Epithelial cell of proximal tubule (primary cell): Measurements from ENCODE around the gene TRAK1. TPM values are rescaled to one million over a fixed set of nuclear protein-coding genes. Genes with fewer than 3 reads are reported as not detected.
A peak's percentile ranks its signal among the peaks of the same experiment; 100 is the strongest.

ENCODE experiments used
- DNase-seq: peaks from one replicate; pipeline ENCODE4 v3.0.0-alpha.2; 2011; ENCODE audit warnings: low read depth
- H3K4me3 ChIP-seq: 2 replicates; pipeline ENCODE4 v1.5.1; 2011; ENCODE audit warnings: low read depth, mild to moderate bottlenecking, low read length
- total RNA-seq: library from RNA; depleted of rRNA; stranded (reverse); fragments of >200 nt; gene quantifications from 2 replicates; pipeline ENCODE4 v1.2.3, GENCODE V29; 2015
- TF ChIP-seq, protein P1 (sequence below): conservative IDR thresholded peaks from 2 replicates; pipeline ENCODE4 v1.5.1; 2012; ENCODE audit warnings: low read depth, mild to moderate bottlenecking, low read length

TRAK1 gene
- total RNA-seq, 1 donor from 2014 or later: 22.4 TPM

DNA sequence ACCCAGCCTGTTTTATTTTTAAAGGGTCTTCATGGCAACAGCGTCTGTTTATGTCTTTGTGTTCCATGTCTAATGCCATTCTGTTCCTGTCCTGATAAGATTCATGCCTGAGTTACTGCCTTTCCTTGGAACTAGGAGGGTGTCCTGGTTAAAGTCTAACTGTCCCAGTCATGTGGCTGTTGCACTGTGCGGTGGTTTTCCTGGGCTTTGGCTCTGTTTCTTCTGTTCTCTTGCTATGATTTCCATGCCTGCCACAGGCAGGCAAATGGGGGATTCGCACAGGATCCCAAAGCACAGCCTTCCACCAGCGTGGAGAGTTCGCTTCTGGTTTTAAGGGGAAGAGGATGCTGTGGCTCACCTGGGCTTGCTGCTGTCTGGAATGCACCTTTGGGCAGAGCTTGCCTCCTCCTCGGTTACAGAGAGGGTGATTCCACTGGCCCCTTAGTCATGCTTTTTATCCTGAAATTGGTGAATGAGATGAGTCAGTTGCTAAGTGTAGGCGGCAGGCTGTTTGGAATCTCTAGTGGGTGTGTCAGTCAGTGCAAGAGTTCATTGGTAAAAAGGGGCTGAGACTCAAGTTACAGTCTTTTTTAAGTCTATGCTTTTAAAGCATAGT is 88.1 kb downstream of the TRAK1 start:
- DNase-seq: peak; percentile 88
- TF ChIP-seq, protein P1, sequence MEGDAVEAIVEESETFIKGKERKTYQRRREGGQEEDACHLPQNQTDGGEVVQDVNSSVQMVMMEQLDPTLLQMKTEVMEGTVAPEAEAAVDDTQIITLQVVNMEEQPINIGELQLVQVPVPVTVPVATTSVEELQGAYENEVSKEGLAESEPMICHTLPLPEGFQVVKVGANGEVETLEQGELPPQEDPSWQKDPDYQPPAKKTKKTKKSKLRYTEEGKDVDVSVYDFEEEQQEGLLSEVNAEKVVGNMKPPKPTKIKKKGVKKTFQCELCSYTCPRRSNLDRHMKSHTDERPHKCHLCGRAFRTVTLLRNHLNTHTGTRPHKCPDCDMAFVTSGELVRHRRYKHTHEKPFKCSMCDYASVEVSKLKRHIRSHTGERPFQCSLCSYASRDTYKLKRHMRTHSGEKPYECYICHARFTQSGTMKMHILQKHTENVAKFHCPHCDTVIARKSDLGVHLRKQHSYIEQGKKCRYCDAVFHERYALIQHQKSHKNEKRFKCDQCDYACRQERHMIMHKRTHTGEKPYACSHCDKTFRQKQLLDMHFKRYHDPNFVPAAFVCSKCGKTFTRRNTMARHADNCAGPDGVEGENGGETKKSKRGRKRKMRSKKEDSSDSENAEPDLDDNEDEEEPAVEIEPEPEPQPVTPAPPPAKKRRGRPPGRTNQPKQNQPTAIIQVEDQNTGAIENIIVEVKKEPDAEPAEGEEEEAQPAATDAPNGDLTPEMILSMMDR: no peak
- H3K4me3 ChIP-seq: peak overlapping the region; percentile 33

DNA sequence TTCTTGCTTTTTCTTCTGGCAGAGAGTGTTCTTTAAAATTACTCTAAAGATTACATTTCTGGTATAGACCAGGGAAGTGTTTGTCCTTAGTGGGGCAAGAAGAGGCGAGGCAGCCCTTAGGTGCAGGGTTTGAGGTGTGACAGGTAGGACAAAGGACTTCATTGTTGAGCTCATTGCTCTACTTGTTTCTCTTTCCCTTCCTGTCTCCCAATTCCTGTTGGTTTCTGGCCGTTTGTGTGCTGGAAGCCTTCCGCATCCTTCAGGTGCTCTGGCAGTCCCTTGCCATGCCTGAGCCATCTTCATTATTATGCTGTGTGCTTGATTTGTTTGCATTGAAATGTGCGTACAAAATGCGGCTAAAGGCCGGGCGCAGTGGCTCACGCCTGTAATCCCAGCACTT is 89.7 kb downstream of the TRAK1 start:
- no peak for DNase-seq
- TF ChIP-seq, protein P1: no peak
- H3K4me3 ChIP-seq: no peak overlapping the region

DNA sequence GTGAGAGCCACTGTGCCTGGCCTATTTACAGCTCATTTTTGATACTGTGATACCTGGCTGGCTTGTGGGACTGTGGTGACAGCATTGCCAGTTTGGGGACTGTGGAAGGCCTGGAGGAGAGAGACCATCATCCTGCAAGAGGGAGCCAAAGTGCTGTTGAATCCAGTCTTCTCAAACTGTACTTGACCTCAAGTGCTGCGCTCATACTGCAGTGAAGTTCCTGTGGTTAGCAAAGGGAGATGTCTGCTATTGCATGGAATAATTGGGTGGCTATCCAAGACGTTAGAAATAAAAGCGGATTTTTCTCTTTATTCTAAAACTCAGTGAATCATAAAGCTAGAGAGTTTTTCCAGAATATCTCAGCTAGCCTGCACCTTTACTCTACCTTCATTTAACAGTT is 91.4 kb downstream of the TRAK1 start:
- TF ChIP-seq, protein P1: no peak
- DNase-seq: no peak
- H3K4me3 ChIP-seq: no peak overlapping the region

DNA sequence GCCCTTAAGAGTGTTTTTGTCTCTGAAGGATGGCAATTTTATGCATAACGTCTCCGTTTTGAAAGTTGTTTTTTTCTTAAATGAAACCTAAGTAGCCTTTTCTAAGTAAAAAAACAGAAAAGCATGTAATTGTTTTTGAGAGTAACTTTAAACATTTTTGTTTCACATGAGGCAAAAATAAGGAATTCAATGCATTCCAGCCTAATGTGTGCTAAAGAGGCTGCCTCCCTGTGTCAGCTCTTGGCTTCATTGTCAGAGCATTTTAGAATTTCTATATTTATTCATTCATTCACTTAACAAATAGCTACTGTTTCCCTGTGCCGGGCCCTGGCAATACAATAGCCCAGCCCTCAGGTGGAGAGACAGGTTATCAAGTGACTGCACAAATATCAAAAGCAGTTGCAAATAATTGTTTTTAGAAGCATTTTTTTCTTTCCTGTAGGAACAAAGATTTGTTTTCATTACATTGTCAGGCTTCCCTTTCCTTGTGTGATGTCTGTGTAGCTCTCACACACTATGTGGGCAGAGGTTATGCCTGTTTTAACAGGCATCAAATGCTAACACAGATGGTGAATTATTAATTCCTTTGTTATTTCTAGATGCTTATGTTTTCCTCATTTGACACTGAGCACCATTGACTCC is 93.0 kb downstream of the TRAK1 start:
- no peak for DNase-seq
- H3K4me3 ChIP-seq: no peak overlapping the region
- TF ChIP-seq, protein P1: no peak

DNA sequence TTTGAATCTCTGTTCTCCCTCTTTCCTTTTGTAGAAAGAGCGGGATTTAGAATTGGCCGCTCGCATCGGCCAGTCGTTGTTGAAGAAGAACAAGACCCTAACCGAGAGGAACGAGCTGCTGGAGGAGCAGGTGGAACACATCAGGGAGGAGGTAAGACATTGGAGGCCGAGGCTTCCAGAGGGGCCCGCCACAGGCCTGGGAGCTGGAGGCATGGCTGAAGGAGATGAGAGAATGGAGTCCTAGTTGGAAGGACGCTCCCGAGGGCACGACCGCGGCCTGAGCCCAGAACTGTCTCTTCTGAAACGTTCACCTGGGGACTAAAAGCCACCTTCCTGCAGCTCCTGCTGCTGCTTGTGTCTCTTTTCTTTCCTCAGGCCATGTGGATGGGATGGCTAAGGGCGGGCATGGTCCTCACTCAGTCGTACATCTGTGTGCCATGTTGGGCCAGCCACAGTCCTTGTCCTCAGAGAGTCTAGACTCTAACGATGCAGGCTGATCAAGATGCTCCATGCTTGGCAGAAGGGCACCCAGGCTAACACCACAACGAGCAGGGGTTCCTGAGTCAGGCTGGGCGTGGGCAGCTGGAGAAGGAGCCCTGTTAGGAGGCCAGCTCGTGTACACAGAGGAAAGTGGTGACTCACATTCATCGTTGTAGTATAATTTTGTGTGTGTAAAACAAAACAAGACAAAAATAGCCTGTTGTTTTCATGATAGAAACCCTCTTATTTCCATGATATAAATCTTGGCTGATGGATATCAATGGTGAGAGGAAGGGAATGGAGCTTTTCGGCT is 93.7 kb downstream of the TRAK1 start:
- TF ChIP-seq, protein P1: no peak
- H3K4me3 ChIP-seq: no peak overlapping the region
- no peak for DNase-seq

DNA sequence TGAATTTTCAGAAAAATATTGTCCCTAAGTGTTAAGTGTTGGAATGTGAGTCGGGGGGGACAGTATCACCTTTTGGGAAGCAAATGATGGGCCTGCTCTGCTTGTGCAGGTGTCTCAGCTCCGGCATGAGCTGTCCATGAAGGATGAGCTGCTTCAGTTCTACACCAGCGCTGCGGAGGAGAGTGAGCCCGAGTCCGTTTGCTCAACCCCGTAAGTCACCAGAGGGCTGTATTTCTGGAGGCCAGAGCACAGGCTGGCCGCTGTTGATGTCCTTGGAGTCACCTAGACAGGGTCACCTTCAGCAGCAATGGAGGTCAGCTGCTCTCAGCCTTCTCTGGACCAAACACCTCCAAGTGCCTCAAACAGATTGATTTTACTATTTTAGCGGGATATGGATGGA is 96.8 kb downstream of the TRAK1 start:
- TF ChIP-seq, protein P1: no peak
- DNase-seq: no peak
- no peak overlapping the region for H3K4me3 ChIP-seq
